ENCODE results near the gene AXIN2. TPM values are rescaled to one million over a fixed set of nuclear protein-coding genes. Genes with fewer than 3 reads are reported as not detected.
A peak's percentile ranks its signal among the peaks of the same experiment; 100 is the strongest.

The AXIN2 gene
- total and polyA plus RNA-seq, 10 of the 15 experiments (the other 5 are each of a cell fraction or from before 2014, with no cell fraction given), result 0.47 to 7.8 (median 3.1) TPM

- TF ChIP-seq PAX5 (IDR thresholded peaks at IDR 0.05; ENCODE audit: borderline replicate concordance, low read depth, low read length), result no peak
- peak; percentile 85 to 91 for TF ChIP-seq BHLHE40 (IDR thresholded peaks at IDR 0.05; ENCODE audit: borderline replicate concordance in 1 of 2, low read depth in 2 of 2, low read length in 1 of 2)
Observed at GRCh38 chr17:65561452-65562205, at the start of gene AXIN2 (continued).

GRCh38 chr17:65609749-65610148, 48.3 kb upstream of the AXIN2 start:
- Histone ChIP-seq H3K4me2 (ENCODE audit: control insufficient read depth, insufficient read depth) (no peak overlapping the region), H3K27ac (ENCODE audit: control insufficient read depth, insufficient read depth) (no peak overlapping the region), H3K4me3 (no peak overlapping the region), H3K79me2 (ENCODE audit: control insufficient read depth, insufficient read depth, low read length) (no peaks in the 10 kb centered on the region), H3K36me3 (ENCODE audit: control insufficient read depth in 2 of 2, insufficient read depth in 2 of 2, low read length in 1 of 2) (no peaks in the 10 kb centered on the region), H3K4me1 (ENCODE audit: control insufficient read depth, insufficient read depth, low read length) (no peaks in the 10 kb centered on the region), H3K9ac (ENCODE audit: control insufficient read depth, insufficient read depth, low read length) (no peak overlapping the region), H3K9me3 (replicated peaks; ENCODE audit: control insufficient read depth, insufficient read depth, low read length) (no peaks in the 10 kb centered on the region), H4K20me1 (ENCODE audit: control insufficient read depth, insufficient read depth) (no peaks in the 10 kb centered on the region), H2AFZ (ENCODE audit: control insufficient read depth, low read depth, low read length) (no peak overlapping the region), H3K27me3 (replicated peaks in 1 of 2; ENCODE audit: control insufficient read depth in 2 of 2, insufficient read depth in 2 of 2, low read length in 1 of 2) (no peaks in the 10 kb centered on the region)
- ChIA-PET RAD21 (ENCODE audit: unreplicated experiment) (no interaction called here), CTCF (interaction anchor here (1.4 kb wide), 1 partner anchor 185 kb away, joined by 4 read pairs; no protein-coding TSS in a partner anchor), POLR2A (no interaction called here), SMC1A (ENCODE audit: uncharacterized antibody, unreplicated experiment) (interaction anchor here (1.2 kb wide), 1 partner anchor 183 kb away, joined by 3 read pairs; no protein-coding TSS in a partner anchor)
- no TSS peak for BruUV-seq (replicated peaks)
- intact Hi-C loops (cut with micrococcal nuclease; ENCODE audit: unreplicated experiment) (no loop called here), in situ Hi-C loops (cut with MboI) (no loop called here)
- no peak for ATAC-seq
- no peak for FAIRE-seq
- TF ChIP-seq ZNF24 (IDR thresholded peaks at IDR 0.05) (no peak), RELB (IDR thresholded peaks at IDR 0.05; ENCODE audit: low read depth) (no peak), BHLHE40 (IDR thresholded peaks at IDR 0.05; ENCODE audit: borderline replicate concordance in 1 of 2, low read depth in 2 of 2, low read length in 1 of 2) (no peak), ASH2L (IDR thresholded peaks at IDR 0.05; ENCODE audit: borderline replicate concordance, low read depth) (no peak), SREBF1 (IDR thresholded peaks at IDR 0.05; ENCODE audit: low read length) (no peak)
- no peak for DNase-seq (ENCODE audit: low read depth, low spot score)
- WGBS (ENCODE audit: insufficient coverage, insufficient replicate concordance, low lambda C conversion rate, missing lambda C conversion rate), result 15% methylated on average over 2 of the region's 2 CpGs
